A549 treated with CpdA at 1 μM for 4 hours (cell line): ENCODE results near the gene PLEK2. TPM values are rescaled to one million over a fixed set of nuclear protein-coding genes. Genes with fewer than 3 reads are reported as not detected.

ENCODE experiments used
- total RNA-seq: library from RNA; stranded (reverse); fragments of 200-300 nt; extraction: Qiagen RNA extraction; gene quantifications from 5 replicates; pipeline ENCODE4 v1.2.3, GENCODE V29; 2022; ENCODE audit warnings: low read depth

PLEK2 gene
- total RNA-seq = 26.5 to 31.9 TPM (median 27.8 TPM) in 5 replicates

GRCh38 chr14:67411820-67412421 is at the start of gene PLEK2:
Gene PLEK2 (minus strand): TSS chr14:67412165. CDS start chr14:67412059, 106 bp downstream.

DNA sequence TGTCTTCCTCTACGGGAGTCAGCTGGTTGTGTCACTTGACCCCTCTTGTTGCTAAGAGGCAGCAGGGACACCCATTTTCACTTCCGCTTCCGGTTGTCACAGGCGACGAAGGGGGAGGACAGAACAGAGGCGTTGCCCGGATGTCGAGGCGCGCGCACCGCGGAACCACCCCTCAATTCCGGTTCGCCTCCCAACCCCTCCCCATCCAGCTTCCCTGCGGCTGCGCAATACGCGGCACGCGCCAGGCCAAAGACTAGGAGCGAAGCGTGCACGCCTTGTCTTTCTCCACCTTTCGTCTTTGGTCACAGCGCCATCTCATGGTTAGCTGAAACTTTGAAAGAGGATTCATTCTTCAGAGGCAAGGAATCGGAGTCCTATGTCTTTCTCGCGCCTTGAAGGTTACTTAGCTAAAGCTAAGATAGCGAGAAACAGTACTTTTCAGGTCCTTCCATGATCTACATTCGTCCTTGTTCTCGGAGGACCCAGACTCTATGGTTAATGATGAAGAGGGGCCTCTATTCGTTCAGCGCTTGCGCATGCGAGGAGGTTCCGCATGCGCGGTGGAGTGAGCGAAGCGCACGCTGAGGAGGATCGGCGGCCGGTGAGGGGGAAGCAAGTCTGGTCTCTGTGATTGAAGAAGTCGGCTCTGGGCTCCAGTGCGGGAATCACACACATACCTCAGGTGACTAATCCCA is 52.0 kb downstream of the PLEK2 start, which contains the start of the genes ATP6V1D and EIF2S1:
Gene ATP6V1D (minus strand): TSS at position 30 of the 695 bp plus-strand sequence. CDS start 106 bp downstream, outside the sequence.
Gene EIF2S1 (plus strand): TSS at position 554 of the 695 bp plus-strand sequence. CDS start 4,440 bp downstream, outside the sequence.

Other genes with a start within 250 kb of the PLEK2 start
- 0.09 to 0.19 TPM in 2 of 5 replicates, not detected in the others for gene GARIN2, start 222.7 kb downstream of the PLEK2 start, total RNA-seq
- gene PALS1, start 170.7 kb downstream of the PLEK2 start, total RNA-seq = 15.3 to 20.1 TPM (median 17.4 TPM) in 5 replicates
- gene ATP6V1D, start 52.4 kb downstream of the PLEK2 start, total RNA-seq = 71.3 to 122 TPM (median 78.2 TPM) in 5 replicates
- gene EIF2S1, start 51.8 kb downstream of the PLEK2 start, total RNA-seq = 248 to 400 TPM (median 262 TPM) in 5 replicates
- 0.17 to 0.57 TPM (median 0.24 TPM) in 5 replicates for gene TMEM229B, start 76.6 kb upstream of the PLEK2 start, total RNA-seq
- gene PLEKHH1, start 121.1 kb upstream of the PLEK2 start, total RNA-seq = 3.1 to 5.2 TPM (median 4.3 TPM) in 5 replicates
- 18.8 to 22.0 TPM (median 21.2 TPM) in 5 replicates for gene PIGH, start 188.1 kb upstream of the PLEK2 start, total RNA-seq
- gene ARG2, start 207.8 kb upstream of the PLEK2 start, total RNA-seq = 1.3 to 2.7 TPM (median 1.9 TPM) in 5 replicates